ENCODE measurements around the gene RPL12. TPM values are rescaled to one million over a fixed set of nuclear protein-coding genes. Genes with fewer than 3 reads are reported as not detected.

The RPL12 gene
- total and polyA plus RNA-seq, 9 of the 15 experiments (the other 6 are each of a cell fraction or from before 2014, with no cell fraction given), result 1,614 to 4,558 (median 2,531) TPM

GRCh38 chr9:127451858-127452656, 851 bp upstream of the RPL12 start (continued):
- TF ChIP-seq ARID4B (CRISPR knock-in tag; IDR thresholded peaks at IDR 0.05) (no peak), FOXJ2 (tag; IDR thresholded peaks at IDR 0.05) (no peak), HDAC1 (IDR thresholded peaks at IDR 0.05) (peak in 1 of 2 experiments; percentile 75; a peak in 2 of 4 replicates), BRD9 (IDR thresholded peaks at IDR 0.05; ENCODE audit: low read depth, partially characterized antibody) (no peak), HNRNPK (IDR thresholded peaks at IDR 0.05; ENCODE audit: low read depth, low read length, poor library complexity, severe bottlenecking) (no peak), ZNF175 (CRISPR knock-in tag; IDR thresholded peaks at IDR 0.05; ENCODE audit: low read depth) (0 out of 2 replicates have a peak, but pooled peaks have one; percentile 8), ZNF184 (CRISPR knock-in tag; IDR thresholded peaks at IDR 0.05) (no peak), ZNF224 (CRISPR knock-in tag; IDR thresholded peaks at IDR 0.05) (no peak), NR2F6 (CRISPR knock-in tag; IDR thresholded peaks at IDR 0.05) (no peak), MEF2D (tag; conservative IDR thresholded peaks at IDR 0.05; ENCODE audit: low read depth) (no peak), BHLHE40 (IDR thresholded peaks at IDR 0.05; ENCODE audit: low read length) (peak; percentile 56), AFF4 (CRISPR knock-in tag; IDR thresholded peaks at IDR 0.05) (no peak), GMEB1 (CRISPR knock-in tag; IDR thresholded peaks at IDR 0.05) (no peak), JUND (IDR thresholded peaks at IDR 0.05; ENCODE audit: borderline replicate concordance, low read depth, low read length) (no peak), JUND (tag; IDR thresholded peaks at IDR 0.05; ENCODE audit: borderline replicate concordance, low read depth, low read length) (no peak), TBP (optimal IDR thresholded peaks at IDR 0.05; ENCODE audit: low read depth, low read length) (no peak), SAFB2 (IDR thresholded peaks at IDR 0.05; ENCODE audit: borderline replicate concordance, low read depth, low read length, severe bottlenecking) (no peak), RB1 (IDR thresholded peaks at IDR 0.05; ENCODE audit: low read depth) (no peak)

Measured in K562 (cell line).